WERI-Rb-1 (cell line): Measurements from ENCODE around the gene NOC3L.
"Not testable (repeated sequence)": the region's sequence is repeated elsewhere in the genome, so short reads cannot be mapped to it uniquely, and the experiment has no call there.

Source experiments
- DNase-seq: peaks from one replicate; pipeline ENCODE4 v3.0.0-alpha.2; 2020
- H3K27ac ChIP-seq: fragments of 250-450 bp; sonication (Bioruptor Pico); 2 replicates; pipeline ENCODE4 v1.5.1; 2020; ENCODE audit warnings: mild to moderate bottlenecking, moderate library complexity
- H3K27me3 ChIP-seq: fragments of 250-450 bp; sonication (Bioruptor Pico); 2 replicates; pipeline ENCODE4 v1.5.1; 2021; ENCODE audit warnings: mild to moderate bottlenecking, low read depth, moderate library complexity; ENCODE audit not compliant: insufficient read depth, severe bottlenecking
- H3K36me3 ChIP-seq: fragments of 250-450 bp; sonication (Bioruptor Pico); 2 replicates; pipeline ENCODE4 v1.5.1; 2020; ENCODE audit warnings: mild to moderate bottlenecking, moderate library complexity
- H3K4me3 ChIP-seq: 2 replicates; pipeline ENCODE4 v1.5.1; 2011; ENCODE audit warnings: low read depth, mild to moderate bottlenecking, control low read depth, low read length
- H3K9me3 ChIP-seq: fragments of 250-450 bp; sonication (Bioruptor Pico); 2 replicates; pipeline ENCODE4 v1.5.1; 2021; ENCODE audit warnings: mild to moderate bottlenecking, moderate library complexity; ENCODE audit not compliant: severe bottlenecking
- CTCF ChIP-seq: IDR thresholded peaks from 2 replicates; pipeline ENCODE4 v1.5.1; 2011; ENCODE audit warnings: low read depth, mild to moderate bottlenecking, control low read depth, inconsistent platforms, low read length

Gene NOC3L

GRCh38 chr10:94355841-94356240 lies 6.9 kb downstream of the NOC3L start:
- Histone ChIP-seq H3K27ac (no peak overlapping the region), H3K4me3 (no peak overlapping the region), H3K9me3 (no peaks in the 10 kb centered on the region), H3K27me3 (no peaks in the 10 kb centered on the region), H3K36me3 (peaks cover 68% of the 10 kb centered on the region)
- DNase-seq = no peak
- TF ChIP-seq CTCF = no peak

- no peak for TF ChIP-seq CTCF
- Histone ChIP-seq H3K36me3 (peaks cover 68% of the 10 kb centered on the region), H3K27me3 (no peaks in the 10 kb centered on the region), H3K9me3 (no peaks in the 10 kb centered on the region), H3K27ac (no peak overlapping the region), H3K4me3 (no peak overlapping the region)
- DNase-seq = no peak
Observed at GRCh38 chr10:94353336-94353735, 9.4 kb downstream of the NOC3L start.

- H3K36me3 ChIP-seq = peaks cover 61% of the 10 kb centered on the region
- no peak overlapping the region for H3K4me3 ChIP-seq
- TF ChIP-seq CTCF = no peak
- no peak for DNase-seq
- H3K27me3 ChIP-seq = no peaks in the 10 kb centered on the region
- H3K27ac ChIP-seq = no peak overlapping the region
- H3K9me3 ChIP-seq = no peaks in the 10 kb centered on the region
Observed at GRCh38 chr10:94351089-94351488, 11.7 kb downstream of the NOC3L start.

GRCh38 chr10:94350500-94350899 lies 12.2 kb downstream of the NOC3L start:
- not testable (repeated sequence) for H3K9me3 ChIP-seq, H3K27ac ChIP-seq, DNase-seq, H3K27me3 ChIP-seq, H3K4me3 ChIP-seq
- H3K36me3 ChIP-seq = peaks cover 59% of the 10 kb centered on the region

GRCh38 chr10:94349327-94349726 lies 13.4 kb downstream of the NOC3L start:
- peaks cover 55% of the 10 kb centered on the region for H3K36me3 ChIP-seq
- no peak for DNase-seq

GRCh38 chr10:94344522-94345122 lies 18.1 kb downstream of the NOC3L start:
- TF ChIP-seq CTCF = no peak

More at GRCh38 chr10:94349327-94349726, 13.4 kb downstream of the NOC3L start:
- Histone ChIP-seq H3K27me3 (no peaks in the 10 kb centered on the region), H3K27ac (no peak overlapping the region), H3K4me3 (no peak overlapping the region), H3K9me3 (no peaks in the 10 kb centered on the region)
- no peak for TF ChIP-seq CTCF

More at GRCh38 chr10:94344522-94345122, 18.1 kb downstream of the NOC3L start:
- Histone ChIP-seq H3K36me3 (peaks cover 51% of the 10 kb centered on the region), H3K9me3 (no peaks in the 10 kb centered on the region), H3K27ac (no peak overlapping the region), H3K4me3 (no peak overlapping the region), H3K27me3 (no peaks in the 10 kb centered on the region)
- DNase-seq = no peak
